SK-N-SH (cell line): ENCODE measurements around the gene SMARCA2.

Experiments used
- CTCF ChIP-seq: fragments of 200-600 bp; sonication (generic); IDR thresholded peaks from 2 replicates; pipeline ENCODE4 v1.6.1; 2017; ENCODE audit warnings: antibody characterized with exemption, mild to moderate bottlenecking, moderate library complexity
- FOXM1 ChIP-seq: IDR thresholded peaks from 2 replicates; pipeline ENCODE4 v1.4.0; 2012; ENCODE audit warnings: low read depth, mild to moderate bottlenecking
- GATA2 ChIP-seq: sonication (generic); formaldehyde crosslinking; IDR thresholded peaks from 2 replicates; pipeline ENCODE4 v1.5.0; 2020; ENCODE audit warnings: mild to moderate bottlenecking, missing genetic modification reagents
- SIN3A ChIP-seq: IDR thresholded peaks from 2 replicates; pipeline ENCODE4 v1.6.1; 2012; ENCODE audit warnings: low read depth, mild to moderate bottlenecking, low read length, moderate library complexity, borderline replicate concordance
- SMC3 ChIP-seq: IDR thresholded peaks from 2 replicates; pipeline ENCODE4 v1.6.1; 2012; ENCODE audit warnings: low read depth, low read length, improper control_type of control experiment
- TAF1 ChIP-seq: IDR thresholded peaks from 2 replicates; pipeline ENCODE4 v1.6.1; 2012; ENCODE audit warnings: low read depth, mild to moderate bottlenecking, low read length, moderate library complexity, borderline replicate concordance

GRCh38 chr9:2072752-2073405, 57.7 kb downstream of the SMARCA2 start:
- TF ChIP-seq FOXM1: no peak
- TF ChIP-seq GATA2 (CRISPR knock-in tag): no peak
- no peak for TF ChIP-seq TAF1
- TF ChIP-seq CTCF: no peak
- no peak for TF ChIP-seq SIN3A
- no peak for TF ChIP-seq SMC3
